Frontal cortex (tissue), 4 donors: ENCODE data around the gene MFSD11. TPM values are rescaled to one million over a fixed set of nuclear protein-coding genes. Genes with fewer than 3 reads are reported as not detected.
A peak's percentile ranks its signal among the peaks of the same experiment; 100 is the strongest.
"Not testable (repeated sequence)": the region's sequence is repeated elsewhere in the genome, so short reads cannot be mapped to it uniquely, and the experiment has no call there.

Source experiments
- DNase-seq, 2 donors: peaks; one replicate each; pipeline ENCODE4 v3.0.0; 2012; ENCODE audit warnings: low spot score in 2 of 2
- FAIRE-seq: peaks from 2 replicates; lab custom pipeline; 2012; peaks lifted over from hg19 to GRCh38; lab: Jason Lieb, UNC
- total RNA-seq: library from RNA; depleted of rRNA; stranded (reverse); fragments of >200 nt; gene quantifications from one replicate; pipeline ENCODE4 v1.2.3, GENCODE V29; 2014
- donor health status: control.
- donor health status: control.
- donor health status: control.

MFSD11 gene
- total RNA-seq, 1 donor from 2014 or later = 73.0 TPM

GRCh38 chr17:76707985-76708807, 29.7 kb upstream of the MFSD11 start:
- DNase-seq (peak in 1 of 2 donors; percentile 69), FAIRE-seq (no peak)

- FAIRE-seq = no peak
- DNase-seq = peak in 1 of 2 donors; percentile 41
Measured at GRCh38 chr17:76709077-76709950, 28.6 kb upstream of the MFSD11 start.

GRCh38 chr17:76709951-76710862, 27.7 kb upstream of the MFSD11 start:
- DNase-seq = not testable (repeated sequence)

GRCh38 chr17:76710863-76711611, 26.9 kb upstream of the MFSD11 start, which contains the start of gene MXRA7:
MXRA7 (minus strand) TSS chr17:76710965; CDS start chr17:76710946, 19 bp downstream.
- peak; percentile 83 to 87 for DNase-seq
- no peak for FAIRE-seq

More at GRCh38 chr17:76709951-76710862, 27.7 kb upstream of the MFSD11 start:
- not testable (repeated sequence) for FAIRE-seq

GRCh38 chr17:76712321-76712720, 25.6 kb upstream of the MFSD11 start:
- not testable (repeated sequence) for FAIRE-seq

GRCh38 chr17:76713765-76714164, 24.2 kb upstream of the MFSD11 start:
- DNase-seq = no peak
- FAIRE-seq = no peak

More at GRCh38 chr17:76712321-76712720, 25.6 kb upstream of the MFSD11 start:
- not testable (repeated sequence) for DNase-seq

GRCh38 chr17:76714336-76714735, 23.6 kb upstream of the MFSD11 start:
- DNase-seq (no peak), FAIRE-seq (no peak)

GRCh38 chr17:76714822-76715495, 23.0 kb upstream of the MFSD11 start:
- FAIRE-seq (no peak), DNase-seq (no peak)

- DNase-seq (no peak), FAIRE-seq (no peak)
Measured at GRCh38 chr17:76715496-76715830, 22.5 kb upstream of the MFSD11 start.

GRCh38 chr17:76716146-76716838, 21.6 kb upstream of the MFSD11 start:
- no peak for DNase-seq
- FAIRE-seq = no peak

- FAIRE-seq = no peak
- DNase-seq = no peak
Measured at GRCh38 chr17:76716839-76717215, 21.1 kb upstream of the MFSD11 start.

GRCh38 chr17:76718516-76718915, 19.4 kb upstream of the MFSD11 start:
- DNase-seq (no peak), FAIRE-seq (no peak)

- DNase-seq (no peak), FAIRE-seq (no peak)
Measured at GRCh38 chr17:76720211-76720610, 17.7 kb upstream of the MFSD11 start.

- FAIRE-seq = no peak
- DNase-seq = no peak
Measured at GRCh38 chr17:76720941-76721340, 17.0 kb upstream of the MFSD11 start.

- DNase-seq (no peak), FAIRE-seq (no peak)
Measured at GRCh38 chr17:76721463-76721862, 16.5 kb upstream of the MFSD11 start.

GRCh38 chr17:76722279-76722678, 15.6 kb upstream of the MFSD11 start:
- DNase-seq (no peak), FAIRE-seq (no peak)

GRCh38 chr17:76722977-76723376, 14.9 kb upstream of the MFSD11 start:
- not testable (repeated sequence) for FAIRE-seq, DNase-seq

GRCh38 chr17:76723812-76724211, 14.1 kb upstream of the MFSD11 start:
- DNase-seq = no peak
- no peak for FAIRE-seq
